M059J (cell line): ENCODE measurements around the gene MGA. TPM values are rescaled to one million over a fixed set of nuclear protein-coding genes. Genes with fewer than 3 reads are reported as not detected.
"Not testable (repeated sequence)": the region's sequence is repeated elsewhere in the genome, so short reads cannot be mapped to it uniquely, and the experiment has no call there.

ENCODE experiments used
- DNase-seq: peaks from one replicate; pipeline ENCODE4 v3.0.0-alpha.2; 2012; ENCODE audit warnings: low read depth
- total RNA-seq: library from RNA; depleted of rRNA; stranded (reverse); fragments of >200 nt; shearing (Covaris generic); gene quantifications from 2 replicates; pipeline ENCODE4 v1.2.3, GENCODE V29; 2014

Gene MGA
- total RNA-seq, 1 experiment from 2014 or later = 26.7 TPM

- no peak for DNase-seq
Measured at GRCh38 chr15:41714291-41714690, 54.1 kb downstream of the MGA start.

- no peak for DNase-seq
Measured at GRCh38 chr15:41716864-41717263, 56.7 kb downstream of the MGA start.

GRCh38 chr15:41727143-41727542, 66.9 kb downstream of the MGA start:
- peak; percentile 7 for DNase-seq

GRCh38 chr15:41728061-41728460, 67.9 kb downstream of the MGA start:
- not testable (repeated sequence) for DNase-seq

DNA sequence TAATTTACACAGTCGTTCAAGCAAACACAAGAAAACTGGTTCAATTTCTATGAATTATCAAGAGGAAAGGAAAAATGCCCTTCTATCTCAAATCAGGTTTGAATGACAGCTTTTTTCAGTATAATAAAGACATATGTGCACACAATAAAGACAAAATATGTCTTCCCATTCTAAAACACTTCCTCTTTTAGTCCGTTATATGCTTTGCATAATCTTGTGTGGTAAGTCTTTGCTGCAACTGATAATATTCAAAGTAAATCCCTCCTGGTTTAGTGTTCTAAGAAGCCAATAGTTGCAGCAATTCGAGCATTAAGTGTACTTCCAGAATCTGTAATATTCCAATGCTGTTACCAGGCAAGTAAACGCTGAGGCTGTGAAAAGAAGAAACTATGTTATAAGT, 70.3 kb downstream of the MGA start:
- DNase-seq = no peak

DNA sequence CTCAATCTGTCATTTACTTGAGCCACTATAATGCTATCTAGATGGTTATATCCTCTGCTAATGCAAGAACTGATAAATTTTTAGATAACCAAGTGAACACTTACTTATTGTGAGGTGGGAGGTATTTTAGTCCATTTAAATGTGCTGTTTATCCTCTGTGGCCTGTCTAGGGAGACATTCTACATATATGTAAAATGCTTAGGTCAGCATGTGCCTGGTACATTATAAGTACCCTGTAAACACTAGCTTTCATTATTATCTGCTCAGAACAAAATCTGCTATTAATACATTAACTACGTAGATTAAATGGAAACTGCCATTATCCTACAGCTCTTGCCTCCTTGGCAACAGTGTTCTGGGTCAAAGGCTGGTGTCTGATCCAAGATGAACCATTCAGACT, 72.3 kb downstream of the MGA start:
- DNase-seq = no peak

DNA sequence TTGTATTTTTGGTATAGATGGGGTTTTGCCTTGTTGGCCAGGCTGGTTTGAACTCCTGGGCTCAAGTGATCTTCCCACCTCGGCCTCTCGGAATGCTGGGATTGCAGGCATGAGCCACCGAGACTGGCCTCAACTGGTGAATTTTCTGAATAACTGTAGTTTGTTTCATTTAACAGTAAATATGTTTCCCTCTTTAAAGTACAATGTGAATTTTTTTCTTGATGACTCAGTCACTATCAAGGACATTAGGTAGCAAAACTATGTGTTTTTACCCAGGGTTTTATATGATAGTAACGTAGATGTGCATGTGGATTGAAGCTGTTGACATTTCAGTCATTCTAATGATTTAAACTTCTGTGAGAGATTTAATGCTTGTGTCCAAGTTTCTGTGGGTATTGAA, 73.9 kb downstream of the MGA start:
- DNase-seq = no peak

DNA sequence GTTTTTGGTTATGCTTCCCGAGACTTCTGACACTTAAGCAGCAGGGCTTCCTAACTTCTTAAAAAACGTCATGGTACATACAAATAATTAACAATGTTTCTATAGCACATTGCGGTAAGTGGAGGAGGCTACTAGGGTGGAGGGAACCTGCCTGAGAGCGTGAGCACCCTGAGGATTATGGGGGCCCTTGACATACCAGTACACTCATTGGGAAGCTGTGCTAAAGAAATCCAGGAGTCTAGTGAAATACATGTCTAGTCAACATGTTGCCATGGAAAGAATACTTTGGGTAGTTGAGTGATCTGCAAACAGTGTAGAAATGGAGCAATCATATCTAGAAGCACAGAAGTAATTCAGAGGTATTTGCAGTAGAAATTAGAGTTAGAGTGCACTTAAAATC, 74.8 kb downstream of the MGA start:
- no peak for DNase-seq

DNA sequence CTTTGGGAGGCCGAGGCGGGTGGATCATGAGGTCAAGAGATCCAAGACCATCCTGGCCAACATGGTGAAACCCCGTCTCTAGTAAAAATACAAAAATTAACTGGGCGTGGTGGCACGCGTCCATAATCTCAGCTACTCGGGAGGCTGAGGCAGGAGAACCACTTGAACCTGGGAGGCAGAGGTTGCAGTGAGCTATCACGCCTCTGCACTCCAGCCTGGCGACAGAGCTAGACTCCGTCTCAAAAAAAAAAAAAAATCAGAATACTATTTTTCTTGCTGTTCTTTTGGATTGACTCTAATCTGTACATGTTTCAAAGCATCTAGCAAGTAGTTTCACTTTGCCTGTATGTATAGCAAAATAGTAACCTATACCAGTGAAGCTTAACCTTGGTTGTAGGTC, 75.3 kb downstream of the MGA start:
- DNase-seq = not testable (repeated sequence)

- DNase-seq = peak; percentile 11
Measured at GRCh38 chr15:41746802-41747201, 86.6 kb downstream of the MGA start.

DNA sequence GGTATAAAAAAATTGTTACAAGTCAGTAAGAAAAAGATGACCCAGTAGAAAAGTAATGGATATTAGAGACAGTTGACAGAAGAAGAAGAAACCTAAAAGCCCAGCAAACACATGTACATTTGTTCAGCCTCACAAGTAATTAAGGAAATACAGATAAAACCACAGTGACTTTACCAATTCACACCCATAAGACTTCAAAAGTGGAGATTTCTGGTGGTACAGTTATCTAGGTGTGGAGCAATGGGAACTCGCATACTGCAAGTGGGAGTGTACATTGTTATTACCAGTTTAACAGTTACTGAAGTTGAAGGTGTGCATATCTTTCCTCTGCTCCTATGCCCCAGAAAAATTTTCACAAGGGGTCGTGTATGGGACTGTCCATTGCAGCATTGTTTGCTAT, 96.0 kb downstream of the MGA start:
- DNase-seq = no peak

DNA sequence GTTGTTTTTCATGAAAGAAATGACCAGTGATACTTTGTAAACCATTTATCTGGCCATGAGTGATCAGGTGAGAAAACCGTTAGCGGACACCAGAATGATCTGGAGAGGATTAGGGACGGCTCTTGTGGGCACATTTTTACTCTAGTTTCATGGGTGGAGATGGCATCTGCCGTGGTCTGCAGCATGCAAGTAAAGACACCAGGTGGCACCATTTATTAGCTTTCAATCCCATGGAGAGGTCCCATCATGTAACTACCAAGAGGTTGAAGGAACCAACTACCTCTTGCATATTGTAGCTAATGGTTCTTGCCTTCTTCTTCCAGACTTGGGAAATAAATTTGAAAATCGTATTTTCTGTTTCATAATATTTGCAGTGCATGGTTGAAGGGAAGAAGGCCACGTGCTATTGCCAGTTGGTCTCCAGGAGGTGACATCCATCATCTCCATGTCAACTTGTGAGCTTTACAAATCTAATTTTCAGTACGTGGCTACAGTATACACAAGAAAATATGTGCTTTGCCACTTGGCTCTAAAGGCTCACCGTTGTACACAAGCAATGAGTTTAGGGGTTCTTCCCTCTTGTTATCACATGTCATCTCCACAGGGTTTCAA, 112.6 kb downstream of the MGA start:
- peak; percentile 75 for DNase-seq

DNA sequence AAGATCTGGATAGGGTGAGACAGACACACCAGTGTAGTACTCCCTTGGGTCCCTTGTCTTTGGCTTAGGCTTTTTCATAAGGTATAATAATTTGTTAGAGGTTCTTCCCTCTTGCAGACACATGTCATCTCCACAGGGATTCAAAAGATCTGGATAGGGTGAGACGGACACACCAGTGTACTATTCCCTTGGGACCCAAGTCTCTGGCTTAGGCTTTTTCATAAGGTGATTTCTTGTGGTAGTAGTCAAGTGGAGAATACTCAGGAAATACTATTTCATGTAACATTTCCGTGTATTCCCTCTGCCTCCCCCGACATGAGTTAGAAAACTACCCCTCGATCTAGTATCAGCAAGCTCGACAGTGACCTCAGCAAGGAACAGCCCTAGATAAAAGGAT, 113.1 kb downstream of the MGA start:
- no peak for DNase-seq

DNA sequence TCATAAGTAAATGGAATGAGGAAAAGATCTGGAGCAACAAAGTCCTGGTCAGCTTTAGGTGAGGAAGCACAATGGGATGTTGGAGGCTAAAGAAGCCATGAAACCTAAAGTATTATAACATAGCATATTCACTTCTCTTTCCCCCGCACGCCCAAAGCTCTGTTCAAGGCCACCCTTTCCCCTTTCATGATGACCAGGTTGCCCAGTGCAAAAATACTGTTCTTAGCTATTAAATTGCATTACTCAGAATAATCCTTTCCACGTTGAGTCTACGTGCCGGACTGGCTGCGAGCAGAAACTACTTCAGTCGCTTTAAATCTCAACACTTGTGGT, 113.5 kb downstream of the MGA start:
- DNase-seq = no peak

DNA sequence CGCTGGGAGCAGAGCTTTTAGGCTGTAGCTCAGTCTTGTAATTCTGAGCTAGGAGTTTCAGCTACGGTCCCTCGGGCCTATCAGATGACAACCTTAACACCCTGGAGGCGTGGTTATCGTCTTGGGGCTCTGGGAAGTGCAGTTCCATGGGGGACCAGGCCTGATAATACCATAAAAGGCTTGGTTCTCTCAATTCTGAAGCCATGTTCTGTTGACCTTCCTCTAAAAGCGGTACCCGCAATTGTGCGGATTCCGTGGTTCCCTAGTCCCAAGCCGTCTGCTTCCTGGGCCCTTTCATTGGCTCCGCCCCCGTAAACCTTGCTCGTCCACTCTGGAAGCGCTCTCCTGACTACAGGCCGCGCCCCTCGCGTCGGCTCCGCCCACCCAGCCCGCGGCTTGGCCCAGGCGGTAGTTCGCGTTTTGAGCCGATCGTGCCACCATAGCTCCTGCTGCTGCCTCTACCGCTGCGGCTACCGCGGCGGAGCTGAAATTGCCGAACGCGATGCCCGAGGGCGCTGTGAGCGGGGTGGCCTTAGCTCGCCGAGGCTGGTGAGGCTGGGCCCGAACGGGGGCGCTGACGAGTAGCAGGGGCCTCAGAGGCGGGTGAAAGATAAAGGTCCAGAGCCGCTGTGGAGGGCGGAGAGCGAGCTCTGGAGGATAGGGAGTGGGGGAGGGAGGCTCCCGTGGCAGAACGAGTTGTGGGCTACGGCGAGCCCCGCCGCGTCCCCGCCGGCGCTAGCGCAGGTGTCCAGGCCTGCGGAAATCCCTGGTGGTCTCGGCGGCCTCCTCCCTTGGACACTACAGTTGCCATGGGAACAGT, 114.1 kb downstream of the MGA start, which contains the start of gene MAPKBP1:
Gene MAPKBP1 (plus strand): TSS at position 423 of the 820 bp plus-strand sequence. CDS start 792 bp downstream, outside the sequence.
- peak; percentile 97 for DNase-seq

- no peak for DNase-seq
Measured at GRCh38 chr15:41774882-41775417, 114.7 kb downstream of the MGA start.

- DNase-seq = peak; percentile 42
Measured at GRCh38 chr15:41775651-41776050, 115.4 kb downstream of the MGA start.

- peak; percentile 59 for DNase-seq
Measured at GRCh38 chr15:41777421-41777973, 117.3 kb downstream of the MGA start.

DNA sequence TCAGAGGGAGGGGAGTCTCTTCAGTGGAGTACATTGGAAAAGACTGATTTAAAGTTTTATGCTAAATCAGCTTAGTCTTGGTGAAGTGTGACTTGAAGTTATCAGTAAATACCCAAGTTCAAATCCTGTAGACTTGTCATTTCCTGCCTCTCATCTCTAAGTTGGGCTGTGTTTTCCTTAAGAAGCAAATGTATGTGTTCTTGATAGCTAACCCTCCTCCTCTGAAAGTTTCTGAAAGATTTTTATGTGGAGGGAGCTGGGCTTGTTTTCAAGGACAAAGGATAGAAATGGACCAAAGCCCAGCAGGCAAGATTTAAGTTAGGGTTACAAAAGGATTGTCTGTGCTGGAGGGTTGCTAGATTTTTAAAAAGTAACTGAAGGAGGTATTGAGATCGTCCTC, 118.3 kb downstream of the MGA start:
- no peak for DNase-seq

GRCh38 chr15:41779662-41780157, 119.5 kb downstream of the MGA start:
- peak; percentile 45 for DNase-seq

DNA sequence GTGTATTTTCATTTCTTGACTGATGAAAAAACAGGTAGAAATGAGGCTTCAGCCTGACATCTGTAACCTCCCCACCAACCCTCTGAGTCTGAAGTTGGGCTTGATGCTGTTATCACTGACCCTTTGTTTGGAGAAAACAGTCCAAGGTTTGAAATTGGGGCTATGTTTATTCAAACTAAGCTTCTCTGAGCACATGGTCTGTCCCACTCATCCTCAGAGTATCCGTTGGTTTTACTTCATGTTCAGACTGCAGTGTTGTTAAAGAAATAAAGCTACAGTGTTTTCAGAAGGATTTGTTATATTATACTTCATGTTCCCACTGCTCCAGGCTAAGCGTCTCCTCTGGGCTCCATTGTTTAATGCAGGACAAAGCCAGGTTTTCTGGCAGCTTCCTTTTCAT, 120.1 kb downstream of the MGA start:
- DNase-seq = no peak

GRCh38 chr15:41780727-41781126, 120.5 kb downstream of the MGA start:
- no peak for DNase-seq
